Measurements from ENCODE around the gene TACC3. TPM values are rescaled to one million over a fixed set of nuclear protein-coding genes. Genes with fewer than 3 reads are reported as not detected.
A peak's percentile ranks its signal among the peaks of the same experiment; 100 is the strongest.

TACC3 gene
- total and polyA plus RNA-seq, 7 donors, result 4.3 to 55.9 (median 7.5) TPM

DNA sequence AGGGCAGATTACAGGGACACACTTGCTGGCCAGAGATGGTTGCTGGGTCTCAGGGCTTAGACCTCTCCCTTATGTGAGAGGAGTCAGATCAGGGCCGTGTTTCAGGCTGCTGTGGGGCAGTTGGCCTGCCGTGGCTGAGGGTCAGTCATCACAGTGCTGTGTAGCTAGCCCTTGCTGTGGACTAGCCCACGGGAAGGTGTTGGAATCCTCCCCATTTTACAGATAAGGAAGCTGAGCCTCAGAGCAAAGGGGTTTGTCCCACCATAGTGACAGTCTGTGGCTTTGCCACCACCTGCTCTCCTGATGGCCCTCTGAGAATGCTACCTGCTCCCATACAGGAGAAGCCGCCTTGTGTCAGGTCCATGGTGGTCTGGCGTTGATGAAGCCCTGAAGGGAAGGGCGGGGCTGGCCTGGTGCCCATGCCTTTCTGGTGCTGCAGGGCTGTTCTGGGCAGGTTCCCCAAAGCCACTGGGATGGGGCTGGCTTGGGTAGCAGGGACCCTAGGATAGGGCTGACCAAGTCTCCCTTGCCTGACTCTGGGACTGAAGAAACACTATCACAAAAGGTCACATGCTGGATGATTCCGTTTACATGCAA, 34.8 kb upstream of the TACC3 start:
- intact Hi-C loops (cut with DNase I), result no loop called here
- 45 to 70% methylated on average over 7 of the region's 7 CpGs for WGBS, 2 donors

GRCh38 chr4:1690698-1691097, 30.6 kb upstream of the TACC3 start:
- WGBS, 2 donors, result 99% methylated on average over 3 of the region's 3 CpGs
- no peaks in the 10 kb centered on the region for H3K27me3 ChIP-seq
- DNase-seq, result peak; percentile 30
- intact Hi-C loops (cut with DNase I), result no loop called here
- no peaks in the 10 kb centered on the region for H3K9me3 ChIP-seq
- H3K4me1 ChIP-seq, result no peaks in the 10 kb centered on the region
- no peak for TF ChIP-seq POLR2AphosphoS5 (IDR thresholded peaks at IDR 0.05)
- TF ChIP-seq CTCF (IDR thresholded peaks at IDR 0.05), result no peak
- TF ChIP-seq POLR2A (IDR thresholded peaks at IDR 0.05), result no peak
- no peak for TF ChIP-seq EP300 (IDR thresholded peaks at IDR 0.05)
- no peak overlapping the region for H3K4me3 ChIP-seq
- no peak overlapping the region for H3K27ac ChIP-seq
- peaks cover 0 to 53% (median 34%) of the 10 kb centered on the region in 4 donors for H3K36me3 ChIP-seq

More for the DNA sequence above, 34.8 kb upstream of the TACC3 start:
- TF ChIP-seq POLR2AphosphoS5 (IDR thresholded peaks at IDR 0.05), result no peak
- no peak for TF ChIP-seq EP300 (IDR thresholded peaks at IDR 0.05)
- TF ChIP-seq CTCF (IDR thresholded peaks at IDR 0.05), result no peak
- no peak for TF ChIP-seq POLR2A (IDR thresholded peaks at IDR 0.05)
- Histone ChIP-seq H3K36me3 (peaks cover 0 to 15% (median 6%) of the 10 kb centered on the region in 4 donors), H3K27ac (no peak overlapping the region), H3K9me3 (no peaks in the 10 kb centered on the region), H3K27me3 (no peaks in the 10 kb centered on the region), H3K4me1 (peaks cover 0 to 20% (median 11%) of the 10 kb centered on the region in 4 donors), H3K4me3 (no peak overlapping the region)
- no peak for DNase-seq

DNA sequence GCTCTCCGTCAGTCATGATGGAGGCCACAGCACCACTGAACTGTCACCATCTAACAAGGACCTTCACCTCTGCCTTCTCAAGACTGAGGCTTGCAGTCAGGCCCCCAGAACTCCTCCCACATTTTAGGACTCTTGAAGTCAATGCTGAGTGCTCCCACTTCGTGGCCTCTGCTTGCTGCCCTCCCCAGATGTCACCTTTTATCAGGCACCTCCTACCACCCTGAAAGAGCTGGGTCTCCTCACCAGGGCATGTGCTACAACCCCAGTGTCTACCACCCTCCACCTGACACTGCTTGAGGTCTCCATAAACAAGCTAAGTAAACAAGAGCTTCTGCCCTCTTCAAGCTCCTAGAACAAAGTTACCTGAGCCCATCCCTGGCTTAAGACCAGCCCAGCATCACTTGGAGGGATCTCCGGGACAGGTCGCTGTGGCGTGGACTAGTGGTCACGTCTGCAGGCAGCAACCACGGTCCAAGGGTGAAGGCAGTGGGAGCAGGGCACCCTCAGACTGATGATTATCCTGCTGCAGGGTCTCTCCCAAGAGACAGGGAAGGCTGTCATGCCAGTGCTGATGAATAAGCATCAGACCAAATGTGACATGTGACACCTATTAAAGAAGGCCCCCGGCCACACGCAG, 29.5 kb upstream of the TACC3 start:
- peaks cover 0 to 64% (median 38%) of the 10 kb centered on the region in 4 donors for H3K36me3 ChIP-seq

DNA sequence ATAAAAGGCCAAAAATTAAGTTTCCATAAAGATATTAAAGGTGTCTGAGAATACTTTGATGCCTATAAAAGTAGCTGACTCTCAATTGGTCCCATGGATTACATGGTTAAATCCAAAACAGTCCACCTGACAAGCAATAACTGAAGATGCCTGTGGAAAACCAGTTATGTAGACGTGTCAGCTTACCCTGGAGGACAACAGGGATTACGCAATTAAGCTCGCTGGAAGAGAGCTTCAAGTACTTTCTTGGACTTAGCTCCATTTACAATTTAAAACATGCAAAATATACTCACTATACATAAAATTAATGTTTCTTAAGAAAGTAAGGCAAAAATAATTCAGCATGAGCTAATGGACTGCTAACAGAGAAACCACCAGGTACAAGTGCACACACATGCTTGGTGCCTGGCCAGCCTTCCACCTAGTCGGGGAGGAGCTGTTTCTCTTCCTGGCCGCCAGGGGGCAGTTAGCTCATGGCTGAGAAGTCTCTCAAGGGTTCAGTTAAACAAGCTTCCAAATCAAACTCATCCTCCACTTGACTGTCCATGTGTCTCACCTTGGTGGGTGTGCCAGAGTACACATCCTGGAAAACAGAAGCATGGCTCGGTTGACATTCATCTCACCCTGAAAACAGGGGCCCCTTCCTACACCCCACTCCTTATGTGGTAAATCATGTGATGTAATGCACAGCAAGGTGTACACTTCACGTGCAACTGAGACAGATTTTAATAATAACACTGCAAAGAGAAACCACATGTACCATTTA, 28.0 kb upstream of the TACC3 start:
- peak; percentile 88 for DNase-seq

More for the DNA sequence above, 29.5 kb upstream of the TACC3 start:
- no peaks in the 10 kb centered on the region for H3K9me3 ChIP-seq
- intact Hi-C loops (cut with DNase I), result no loop called here
- H3K27ac ChIP-seq, result no peak overlapping the region
- peak; percentile 37 for DNase-seq
- H3K4me1 ChIP-seq, result no peaks in the 10 kb centered on the region
- WGBS, 2 donors, result 89 to 93% methylated on average over 9 of the region's 9 CpGs
- H3K4me3 ChIP-seq, result no peak overlapping the region
- no peaks in the 10 kb centered on the region for H3K27me3 ChIP-seq
- TF ChIP-seq CTCF (IDR thresholded peaks at IDR 0.05) (no peak), POLR2AphosphoS5 (IDR thresholded peaks at IDR 0.05) (no peak), EP300 (IDR thresholded peaks at IDR 0.05) (no peak), POLR2A (IDR thresholded peaks at IDR 0.05) (no peak)

More for the DNA sequence above, 28.0 kb upstream of the TACC3 start:
- Histone ChIP-seq H3K27me3 (no peaks in the 10 kb centered on the region), H3K4me3 (no peak overlapping the region), H3K27ac (no peak overlapping the region), H3K36me3 (peaks cover 0 to 79% (median 48%) of the 10 kb centered on the region in 4 donors), H3K9me3 (no peaks in the 10 kb centered on the region), H3K4me1 (no peaks in the 10 kb centered on the region)
- TF ChIP-seq EP300 (IDR thresholded peaks at IDR 0.05) (no peak), CTCF (IDR thresholded peaks at IDR 0.05) (peak; percentile 62 to 94 (median 84))
- intact Hi-C loops (cut with DNase I), result loop anchor here (1.0 kb wide), 1 partner anchor 33 kb away; no protein-coding TSS in a partner anchor
- whole genome bisulfite sequencing, 2 donors, result 38 to 48% methylated on average over 7 of the region's 7 CpGs
